T47D (cell line): Measurements from ENCODE around the gene VTI1A.
"Not testable (repeated sequence)": the region's sequence is repeated elsewhere in the genome, so short reads cannot be mapped to it uniquely, and the experiment has no call there.

Experiments
- DNase-seq, 2 experiments: peaks; one replicate each; pipeline versions ENCODE4 v3.0.0 to v3.0.0-alpha.2; 2011 to 2012; ENCODE audit warnings: low read depth in 1 of 2, low spot score in 1 of 2
- JUND ChIP-seq: IDR thresholded peaks from 2 replicates; pipeline ENCODE4 v1.6.1; 2012; ENCODE audit warnings: low read depth
- in situ Hi-C: cut with HindIII; loops from 2 replicates; pipeline ENCODE4 v1.10.0; 2016; ENCODE audit warnings: low sequenced_read_pairs, low pct_unique_long_range_greater_than_20kb

VTI1A gene

GRCh38 chr10:112526139-112526538 is 79.1 kb downstream of the VTI1A start:
- no peak for TF ChIP-seq JUND
- in situ Hi-C loops: no loop called here
- no peak for DNase-seq

- no peak for DNase-seq
- TF ChIP-seq JUND: no peak
- in situ Hi-C loops: no loop called here
Observed at GRCh38 chr10:112526906-112527305, 79.9 kb downstream of the VTI1A start.

GRCh38 chr10:112528235-112528634 is 81.2 kb downstream of the VTI1A start:
- no peak for TF ChIP-seq JUND
- in situ Hi-C loops: no loop called here
- DNase-seq: no peak

- in situ Hi-C loops: no loop called here
- TF ChIP-seq JUND: no peak
- no peak for DNase-seq
Observed at GRCh38 chr10:112531421-112531820, 84.4 kb downstream of the VTI1A start.

- in situ Hi-C loops: no loop called here
- no peak for TF ChIP-seq JUND
- no peak for DNase-seq
Observed at GRCh38 chr10:112532189-112532588, 85.2 kb downstream of the VTI1A start.

GRCh38 chr10:112532956-112533355 is 85.9 kb downstream of the VTI1A start:
- TF ChIP-seq JUND: no peak
- in situ Hi-C loops: no loop called here
- no peak for DNase-seq

GRCh38 chr10:112533916-112534315 is 86.9 kb downstream of the VTI1A start:
- no peak for DNase-seq
- in situ Hi-C loops: no loop called here
- no peak for TF ChIP-seq JUND

GRCh38 chr10:112535531-112535951 is 88.5 kb downstream of the VTI1A start:
- in situ Hi-C loops: no loop called here
- TF ChIP-seq JUND: no peak
- no peak for DNase-seq

- DNase-seq: no peak
- in situ Hi-C loops: no loop called here
- no peak for TF ChIP-seq JUND
Observed at GRCh38 chr10:112536663-112537062, 89.6 kb downstream of the VTI1A start.

GRCh38 chr10:112538168-112538567 is 91.2 kb downstream of the VTI1A start:
- DNase-seq: no peak
- in situ Hi-C loops: no loop called here
- no peak for TF ChIP-seq JUND

- no peak for TF ChIP-seq JUND
- no peak for DNase-seq
- in situ Hi-C loops: no loop called here
Observed at GRCh38 chr10:112539340-112539739, 92.3 kb downstream of the VTI1A start.

GRCh38 chr10:112542823-112543222 is 95.8 kb downstream of the VTI1A start:
- DNase-seq, in situ Hi-C loops: not testable (repeated sequence)

- in situ Hi-C loops: no loop called here
- no peak for DNase-seq
- TF ChIP-seq JUND: no peak
Observed at GRCh38 chr10:112546474-112546873, 99.5 kb downstream of the VTI1A start.

- in situ Hi-C loops: no loop called here
- no peak for DNase-seq
- no peak for TF ChIP-seq JUND
Observed at GRCh38 chr10:112548535-112549276, 101.7 kb downstream of the VTI1A start.
